K562 (cell line): ENCODE results near the gene ZNF474. TPM values are rescaled to one million over a fixed set of nuclear protein-coding genes. Genes with fewer than 3 reads are reported as not detected.

Source experiments
- BHLHE40 ChIP-seq: IDR thresholded peaks from 2 replicates; pipeline ENCODE4 v1.6.1; 2011; ENCODE audit warnings: low read length, improper control_type of control experiment
- CC2D1A ChIP-seq: fragments of 450-650 bp; IDR thresholded peaks from 2 replicates; pipeline ENCODE4 v1.6.1; 2017; ENCODE audit warnings: mild to moderate bottlenecking
- CGGBP1 ChIP-seq: fragments of 250-450 bp; sonication (Bioruptor Pico); IDR thresholded peaks from 2 replicates; pipeline ENCODE4 v1.9.0; 2021; ENCODE audit warnings: mild to moderate bottlenecking
- CREB3L1 ChIP-seq: fragments of 450-650 bp; IDR thresholded peaks from 2 replicates; pipeline ENCODE4 v1.6.1; 2014; ENCODE audit warnings: low read depth, mild to moderate bottlenecking, moderate library complexity, borderline replicate concordance
- FOXP1 ChIP-seq: sonication (generic); formaldehyde crosslinking; IDR thresholded peaks from 2 replicates; pipeline ENCODE4 v1.8.0; 2022; ENCODE audit warnings: mild to moderate bottlenecking, missing genetic modification reagents
- KLF6 ChIP-seq: fragments of 250-450 bp; sonication (Bioruptor Pico); IDR thresholded peaks from 2 replicates; pipeline ENCODE4 v1.4.0; 2020; ENCODE audit warnings: mild to moderate bottlenecking, moderate library complexity, borderline replicate concordance
- TEAD2 ChIP-seq: fragments of 450-650 bp; IDR thresholded peaks from 2 replicates; pipeline ENCODE4 v1.6.1; 2016; ENCODE audit warnings: missing genetic modification characterization, control low read depth, missing compliant biosample characterization
- ZKSCAN8 ChIP-seq: fragments of 200-800 bp; sonication (Bioruptor generic); IDR thresholded peaks from 2 replicates; pipeline ENCODE4 v1.6.1; 2016; ENCODE audit warnings: missing genetic modification characterization, missing compliant biosample characterization
- ZNF384 ChIP-seq: IDR thresholded peaks from 2 replicates; pipeline ENCODE4 v1.6.1; 2012; ENCODE audit warnings: low read depth, low read length, improper control_type of control experiment
- ZNF76 ChIP-seq: fragments of 250-450 bp; sonication (Bioruptor Pico); IDR thresholded peaks from 2 replicates; pipeline ENCODE4 v1.4.0; 2020; ENCODE audit warnings: mild to moderate bottlenecking, moderate library complexity, borderline replicate concordance
- ZNF778 ChIP-seq: fragments of 450-650 bp; formaldehyde crosslinking; IDR thresholded peaks from 2 replicates; pipeline ENCODE4 v1.4.0; 2020; ENCODE audit warnings: mild to moderate bottlenecking, moderate library complexity
- polyA plus RNA-seq, 8 experiments: library from polyadenylated mRNA; depleted of rRNA in 4 of 8; stranded (reverse) in 5 of 8; unstranded in 3 of 8; fragments of >200 nt; fragmentation: Nextera tagmentation in 2 of 8; fragmentation: Illumina TruSeq in 1 of 8; extraction: Ambion mirVana in 2 of 8; extraction: Trizol in 1 of 8; gene quantifications; 2 replicates each; pipeline versions ENCODE4 v1.2.1 to v1.2.3, GENCODE V29; 2011 to 2014; ENCODE audit warnings: inconsistent platforms in 1 of 8, missing spikeins in 1 of 8
- total RNA-seq, 7 experiments: library from RNA; depleted of rRNA in 6 of 7; stranded (reverse); fragments of >200 nt in 6 of 7; fragmentation: Illumina TruSeq in 2 of 7; extraction: Trizol in 2 of 7; gene quantifications; 2 replicates each; pipeline versions ENCODE4 v1.2.1 to v1.2.3, GENCODE V29; 2011 to 2021; ENCODE audit warnings: low replicate concordance in 1 of 7
- TF ChIP-seq, protein P1 (sequence below): fragments of 450-650 bp; IDR thresholded peaks from 2 replicates; pipeline ENCODE4 v1.6.1; 2016; ENCODE audit warnings: low read depth
- TF ChIP-seq, protein P2 (sequence below): sonication (generic); formaldehyde crosslinking; IDR thresholded peaks from 2 replicates; pipeline ENCODE4 v1.8.0; 2023; ENCODE audit warnings: mild to moderate bottlenecking, missing genetic modification reagents
- TF ChIP-seq, protein P3 (sequence below): fragments of 450-650 bp; conservative IDR thresholded peaks from 2 replicates; pipeline ENCODE4 v1.6.1; 2016; ENCODE audit warnings: missing genetic modification characterization, low read depth, mild to moderate bottlenecking, missing compliant biosample characterization, moderate library complexity

Gene ZNF474
- total and polyA plus RNA-seq, 9 of the 15 experiments (the other 6 are each of a cell fraction or from before 2014, with no cell fraction given) = 0.16 to 0.62 (median 0.39) TPM

DNA sequence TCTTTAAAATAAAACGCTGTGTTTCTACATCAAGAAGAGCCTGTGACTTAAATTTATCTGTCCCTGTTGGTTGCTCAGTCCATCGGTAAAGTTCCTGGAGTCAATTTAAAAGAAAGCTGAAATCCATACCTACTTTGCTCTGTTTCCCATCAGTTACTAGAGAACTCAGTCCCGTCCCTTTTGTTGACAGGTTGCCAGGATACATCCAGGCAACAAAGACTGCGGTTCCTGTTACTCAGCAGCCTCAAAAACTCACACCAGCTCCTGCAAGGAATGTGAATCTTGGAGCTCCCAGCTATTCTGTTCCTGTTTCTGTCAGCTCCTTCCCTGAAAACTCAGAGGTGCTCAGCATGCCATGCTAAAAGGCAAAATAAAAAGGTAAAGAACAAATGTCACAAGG, at the start of gene ZNF474 (continued):
- TF ChIP-seq, protein P1, sequence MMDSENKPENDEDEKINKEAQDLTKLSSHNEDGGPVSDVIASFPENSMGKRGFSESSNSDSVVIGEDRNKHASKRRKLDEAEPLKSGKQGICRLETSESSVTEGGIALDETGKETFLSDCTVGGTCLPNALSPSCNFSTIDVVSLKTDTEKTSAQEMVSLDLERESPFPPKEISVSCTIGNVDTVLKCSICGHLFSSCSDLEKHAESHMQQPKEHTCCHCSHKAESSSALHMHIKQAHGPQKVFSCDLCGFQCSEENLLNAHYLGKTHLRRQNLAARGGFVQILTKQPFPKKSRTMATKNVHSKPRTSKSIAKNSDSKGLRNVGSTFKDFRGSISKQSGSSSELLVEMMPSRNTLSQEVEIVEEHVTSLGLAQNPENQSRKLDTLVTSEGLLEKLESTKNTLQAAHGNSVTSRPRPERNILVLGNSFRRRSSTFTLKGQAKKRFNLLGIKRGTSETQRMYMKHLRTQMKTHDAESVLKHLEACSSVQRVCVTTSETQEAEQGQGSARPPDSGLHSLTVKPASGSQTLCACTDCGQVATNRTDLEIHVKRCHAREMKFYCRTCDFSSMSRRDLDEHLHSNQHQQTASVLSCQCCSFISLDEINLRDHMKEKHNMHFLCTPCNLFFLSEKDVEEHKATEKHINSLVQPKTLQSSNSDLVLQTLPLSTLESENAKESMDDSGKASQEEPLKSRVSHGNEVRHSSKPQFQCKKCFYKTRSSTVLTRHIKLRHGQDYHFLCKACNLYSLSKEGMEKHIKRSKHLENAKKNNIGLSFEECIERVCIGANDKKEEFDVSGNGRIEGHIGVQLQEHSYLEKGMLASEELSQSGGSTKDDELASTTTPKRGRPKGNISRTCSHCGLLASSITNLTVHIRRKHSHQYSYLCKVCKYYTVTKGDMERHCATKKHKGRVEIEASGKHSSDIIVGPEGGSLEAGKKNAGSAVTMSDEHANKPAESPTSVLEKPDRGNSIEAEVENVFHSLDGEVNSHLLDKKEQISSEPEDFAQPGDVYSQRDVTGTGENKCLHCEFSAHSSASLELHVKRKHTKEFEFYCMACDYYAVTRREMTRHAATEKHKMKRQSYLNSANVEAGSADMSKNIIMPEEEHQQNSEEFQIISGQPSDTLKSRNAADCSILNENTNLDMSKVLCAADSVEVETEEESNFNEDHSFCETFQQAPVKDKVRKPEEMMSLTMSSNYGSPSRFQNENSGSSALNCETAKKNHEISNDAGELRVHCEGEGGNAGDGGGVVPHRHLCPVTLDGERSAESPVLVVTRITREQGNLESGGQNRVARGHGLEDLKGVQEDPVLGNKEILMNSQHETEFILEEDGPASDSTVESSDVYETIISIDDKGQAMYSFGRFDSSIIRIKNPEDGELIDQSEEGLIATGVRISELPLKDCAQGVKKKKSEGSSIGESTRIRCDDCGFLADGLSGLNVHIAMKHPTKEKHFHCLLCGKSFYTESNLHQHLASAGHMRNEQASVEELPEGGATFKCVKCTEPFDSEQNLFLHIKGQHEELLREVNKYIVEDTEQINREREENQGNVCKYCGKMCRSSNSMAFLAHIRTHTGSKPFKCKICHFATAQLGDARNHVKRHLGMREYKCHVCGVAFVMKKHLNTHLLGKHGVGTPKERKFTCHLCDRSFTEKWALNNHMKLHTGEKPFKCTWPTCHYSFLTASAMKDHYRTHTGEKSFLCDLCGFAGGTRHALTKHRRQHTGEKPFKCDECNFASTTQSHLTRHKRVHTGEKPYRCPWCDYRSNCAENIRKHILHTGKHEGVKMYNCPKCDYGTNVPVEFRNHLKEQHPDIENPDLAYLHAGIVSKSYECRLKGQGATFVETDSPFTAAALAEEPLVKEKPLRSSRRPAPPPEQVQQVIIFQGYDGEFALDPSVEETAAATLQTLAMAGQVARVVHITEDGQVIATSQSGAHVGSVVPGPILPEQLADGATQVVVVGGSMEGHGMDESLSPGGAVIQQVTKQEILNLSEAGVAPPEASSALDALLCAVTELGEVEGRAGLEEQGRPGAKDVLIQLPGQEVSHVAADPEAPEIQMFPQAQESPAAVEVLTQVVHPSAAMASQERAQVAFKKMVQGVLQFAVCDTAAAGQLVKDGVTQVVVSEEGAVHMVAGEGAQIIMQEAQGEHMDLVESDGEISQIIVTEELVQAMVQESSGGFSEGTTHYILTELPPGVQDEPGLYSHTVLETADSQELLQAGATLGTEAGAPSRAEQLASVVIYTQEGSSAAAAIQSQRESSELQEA = no peak
- TF ChIP-seq FOXP1 (CRISPR knock-in tag) = no peak
- TF ChIP-seq KLF6 (CRISPR knock-in tag) = no peak
- no peak for TF ChIP-seq ZKSCAN8
- no peak for TF ChIP-seq CGGBP1
- TF ChIP-seq TEAD2 (tag) = no peak
- TF ChIP-seq ZNF76 (CRISPR knock-in tag) = no peak
- TF ChIP-seq BHLHE40 = no peak
- TF ChIP-seq, protein P2, sequence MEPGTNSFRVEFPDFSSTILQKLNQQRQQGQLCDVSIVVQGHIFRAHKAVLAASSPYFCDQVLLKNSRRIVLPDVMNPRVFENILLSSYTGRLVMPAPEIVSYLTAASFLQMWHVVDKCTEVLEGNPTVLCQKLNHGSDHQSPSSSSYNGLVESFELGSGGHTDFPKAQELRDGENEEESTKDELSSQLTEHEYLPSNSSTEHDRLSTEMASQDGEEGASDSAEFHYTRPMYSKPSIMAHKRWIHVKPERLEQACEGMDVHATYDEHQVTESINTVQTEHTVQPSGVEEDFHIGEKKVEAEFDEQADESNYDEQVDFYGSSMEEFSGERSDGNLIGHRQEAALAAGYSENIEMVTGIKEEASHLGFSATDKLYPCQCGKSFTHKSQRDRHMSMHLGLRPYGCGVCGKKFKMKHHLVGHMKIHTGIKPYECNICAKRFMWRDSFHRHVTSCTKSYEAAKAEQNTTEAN (CRISPR knock-in tag) = no peak
- TF ChIP-seq, protein P3, sequence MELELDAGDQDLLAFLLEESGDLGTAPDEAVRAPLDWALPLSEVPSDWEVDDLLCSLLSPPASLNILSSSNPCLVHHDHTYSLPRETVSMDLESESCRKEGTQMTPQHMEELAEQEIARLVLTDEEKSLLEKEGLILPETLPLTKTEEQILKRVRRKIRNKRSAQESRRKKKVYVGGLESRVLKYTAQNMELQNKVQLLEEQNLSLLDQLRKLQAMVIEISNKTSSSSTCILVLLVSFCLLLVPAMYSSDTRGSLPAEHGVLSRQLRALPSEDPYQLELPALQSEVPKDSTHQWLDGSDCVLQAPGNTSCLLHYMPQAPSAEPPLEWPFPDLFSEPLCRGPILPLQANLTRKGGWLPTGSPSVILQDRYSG = no peak
- no peak for TF ChIP-seq ZNF778 (CRISPR knock-in tag)
- TF ChIP-seq CC2D1A = no peak
- no peak for TF ChIP-seq ZNF384
- TF ChIP-seq CREB3L1 = no peak
